K562 (cell line): ENCODE results near the gene TMEFF2. TPM values are rescaled to one million over a fixed set of nuclear protein-coding genes. Genes with fewer than 3 reads are reported as not detected.

Experiments
- ATAC-seq: fragments of 200-7000 bp; cut with Tn5 transposase; 3 replicates; pipeline ENCODE4 v1.9.1; 2020; ENCODE audit warnings: moderate library complexity
- BruUV-seq: library from RNA; stranded (reverse); fragments of 400-500 nt; replicated peaks from 2 replicates; lab custom pipeline; 2021; lab: Mats Ljungman, UMichigan
- CTCF ChIA-PET: fragments of 300-600 bp; formaldehyde crosslinking; extraction: SDS; loops from one replicate; lab custom pipeline; 2021; ENCODE audit warnings: low intra/inter-chr PET ratio; lab: Yijun Ruan, JAX
- POLR2A ChIA-PET: fragments of 300-600, 350-650 bp; sonication (Branson Sonifier 250); formaldehyde crosslinking; extraction: SDS; loops from one replicate; lab custom pipeline; 2021; ENCODE audit warnings: antibody characterized with exemption, inconsistent platforms; lab: Yijun Ruan, JAX
- DNase-seq, 4 experiments: peaks; one replicate each; pipeline versions ENCODE4 v3.0.0 to v3.0.0-alpha.2; 2011 to 2018; ENCODE audit warnings: low spot score in 3 of 4, mixed read lengths in 3 of 4; ENCODE audit errors: extremely low read depth in 1 of 4
- FAIRE-seq: peaks from 2 replicates; lab custom pipeline; 2011; peaks lifted over from hg19 to GRCh38; lab: Jason Lieb, UNC
- H2AFZ ChIP-seq: 2 replicates; pipeline ENCODE4 v1.6.0; 2011; ENCODE audit warnings: low read depth, low read length, control low read depth, inconsistent platforms
- H3K27ac ChIP-seq: fragments of 200-600 bp; 3 replicates; pipeline ENCODE4 v1.8.0; 2011; ENCODE audit warnings: low read depth, mild to moderate bottlenecking, control low read depth, inconsistent platforms, low read length, moderate library complexity, mixed read lengths; ENCODE audit errors: extremely low read depth
- H3K27me3 ChIP-seq, 2 experiments: fragments of 300-600 bp in 1 of 2; 2 replicates in 1 of 2; 3 replicates in 1 of 2; pipeline versions ENCODE4 v1.6.0 to v1.8.0; 2011; ENCODE audit warnings: inconsistent platforms in 2 of 2, low read length in 2 of 2, mild to moderate bottlenecking in 1 of 2, mixed read lengths in 1 of 2, moderate library complexity in 1 of 2; ENCODE audit not compliant: control insufficient read depth in 2 of 2, insufficient read depth in 2 of 2
- H3K36me3 ChIP-seq: fragments of 300-600 bp; 3 replicates; pipeline ENCODE4 v1.8.0; 2011; ENCODE audit warnings: mild to moderate bottlenecking, low read length, inconsistent platforms; ENCODE audit not compliant: control insufficient read depth, insufficient read depth
- H3K4me1 ChIP-seq, 2 experiments: fragments of 200-600 bp in 1 of 2; replicated peaks in 1 of 2; 2 replicates in 1 of 2; 3 replicates in 1 of 2; pipeline versions ENCODE4 v1.5.1 to v1.8.0; 2011; ENCODE audit warnings: inconsistent platforms in 2 of 2, low read length in 2 of 2, mild to moderate bottlenecking in 1 of 2, mixed read lengths in 1 of 2, moderate library complexity in 1 of 2; ENCODE audit not compliant: control insufficient read depth in 2 of 2, insufficient read depth in 2 of 2
- H3K4me2 ChIP-seq: 2 replicates; pipeline ENCODE4 v1.6.1; 2011; ENCODE audit warnings: low read length, control low read depth, inconsistent platforms, mixed read lengths; ENCODE audit not compliant: insufficient read depth
- H3K4me3 ChIP-seq: fragments of 200-600 bp; sonication (generic), shearing (Covaris generic); 2 replicates; pipeline ENCODE4 v1.5.1; 2016; ENCODE audit warnings: control low read depth, inconsistent platforms
- H3K79me2 ChIP-seq: fragments of 200-600 bp; 3 replicates; pipeline ENCODE4 v1.8.0; 2011; ENCODE audit warnings: low read length, inconsistent platforms; ENCODE audit not compliant: control insufficient read depth, insufficient read depth
- H3K9ac ChIP-seq, 2 experiments: 2 replicates each; pipeline versions ENCODE4 v1.6.0 to v1.6.1; 2011; ENCODE audit warnings: low read depth in 2 of 2, low read length in 2 of 2, control low read depth in 1 of 2, inconsistent platforms in 1 of 2, mild to moderate bottlenecking in 1 of 2, mixed read lengths in 1 of 2; ENCODE audit not compliant: insufficient read depth in 1 of 2
- H3K9me1 ChIP-seq: one replicate; pipeline ENCODE4 v1.6.0; 2011; ENCODE audit warnings: inconsistent platforms, mild to moderate bottlenecking, low read length, moderate library complexity; ENCODE audit not compliant: control insufficient read depth, insufficient read depth
- H3K9me3 ChIP-seq: replicated peaks from 2 replicates; pipeline ENCODE4 v1.5.1; 2011; ENCODE audit warnings: low read depth, low read length, inconsistent platforms; ENCODE audit not compliant: control insufficient read depth, insufficient read depth
- H4K20me1 ChIP-seq: replicated peaks from 2 replicates; pipeline ENCODE4 v1.6.1; 2011; ENCODE audit warnings: low read length, inconsistent platforms, mixed read lengths; ENCODE audit not compliant: control insufficient read depth, insufficient read depth
- ATF2 ChIP-seq: sonication (generic); formaldehyde crosslinking; IDR thresholded peaks from 2 replicates; pipeline ENCODE4 v1.8.1; 2022; ENCODE audit warnings: missing genetic modification reagents
- CBX1 ChIP-seq: sonication (generic); IDR thresholded peaks from 2 replicates; pipeline ENCODE4 v1.6.1; 2016; ENCODE audit warnings: antibody characterized with exemption, low read depth, mild to moderate bottlenecking
- CEBPB ChIP-seq: fragments of 450-650 bp; IDR thresholded peaks from 2 replicates; pipeline ENCODE4 v1.6.1; 2016; ENCODE audit warnings: missing genetic modification characterization, missing compliant biosample characterization
- CEBPG ChIP-seq, 3 experiments: fragments of 200-800 bp in 1 of 3; sonication (Bioruptor generic) in 1 of 3; sonication (generic) in 1 of 3; formaldehyde crosslinking in 1 of 3; IDR thresholded peaks in 2 of 3; conservative IDR thresholded peaks in 1 of 3; 2 replicates each; pipeline versions ENCODE4 v1.6.1 to v1.8.0; 2016 to 2022; ENCODE audit warnings: missing compliant biosample characterization in 2 of 3, missing genetic modification characterization in 2 of 3, mild to moderate bottlenecking in 1 of 3, missing genetic modification reagents in 1 of 3
- FOXK2 ChIP-seq, 2 experiments: fragments of 450-650 bp; IDR thresholded peaks in 1 of 2; conservative IDR thresholded peaks in 1 of 2; 2 replicates each; pipeline ENCODE4 v1.6.1; 2016; ENCODE audit warnings: low read depth in 2 of 2, mild to moderate bottlenecking in 1 of 2
- KAT8 ChIP-seq: fragments of 450-650 bp; IDR thresholded peaks from 2 replicates; pipeline ENCODE4 v1.6.1; 2016; ENCODE audit warnings: low read depth, mild to moderate bottlenecking
- MTF1 ChIP-seq: fragments of 250-450 bp; sonication (Bioruptor Pico); IDR thresholded peaks from 2 replicates; pipeline ENCODE4 v1.9.0; 2021; ENCODE audit warnings: moderate library complexity, mild to moderate bottlenecking, inconsistent platforms, borderline replicate concordance
- SUPT5H ChIP-seq: fragments of 450-650 bp; IDR thresholded peaks from 2 replicates; pipeline ENCODE4 v1.6.1; 2016
- THAP7 ChIP-seq: fragments of 250-450 bp; sonication (Bioruptor Pico); IDR thresholded peaks from 2 replicates; pipeline ENCODE4 v1.5.0; 2021
- in situ Hi-C: fragments of 300-500 bp; cut with MboI; formaldehyde crosslinking; loops from 4 replicates; pipeline ENCODE4 v1.15.0; 2018; ENCODE audit warnings: inconsistent platforms, mixed read lengths
- intact Hi-C: fragments of 100-400 bp; cut with micrococcal nuclease; formaldehyde crosslinking; loops from 2 replicates; pipeline ENCODE4 v1.14.2; 2022
- polyA plus RNA-seq, 8 experiments: library from polyadenylated mRNA; depleted of rRNA in 4 of 8; stranded (reverse) in 5 of 8; unstranded in 3 of 8; fragments of >200 nt; fragmentation: Nextera tagmentation in 2 of 8; fragmentation: Illumina TruSeq in 1 of 8; extraction: Ambion mirVana in 2 of 8; extraction: Trizol in 1 of 8; gene quantifications; 2 replicates each; pipeline versions ENCODE4 v1.2.1 to v1.2.3, GENCODE V29; 2011 to 2014; ENCODE audit warnings: inconsistent platforms in 1 of 8, missing spikeins in 1 of 8
- total RNA-seq, 7 experiments: library from RNA; depleted of rRNA in 6 of 7; stranded (reverse); fragments of >200 nt in 6 of 7; fragmentation: Illumina TruSeq in 2 of 7; extraction: Trizol in 2 of 7; gene quantifications; 2 replicates each; pipeline versions ENCODE4 v1.2.1 to v1.2.3, GENCODE V29; 2011 to 2021; ENCODE audit warnings: low replicate concordance in 1 of 7
- TF ChIP-seq, protein P1 (sequence below): sonication (generic); formaldehyde crosslinking; IDR thresholded peaks from 2 replicates; pipeline ENCODE4 v1.8.1; 2023; ENCODE audit warnings: mild to moderate bottlenecking, missing genetic modification reagents

Gene TMEFF2
- total and polyA plus RNA-seq, 9 of the 15 experiments (the other 6 are each of a cell fraction or from before 2014, with no cell fraction given): 1.4 TPM; not detected in 8

DNA sequence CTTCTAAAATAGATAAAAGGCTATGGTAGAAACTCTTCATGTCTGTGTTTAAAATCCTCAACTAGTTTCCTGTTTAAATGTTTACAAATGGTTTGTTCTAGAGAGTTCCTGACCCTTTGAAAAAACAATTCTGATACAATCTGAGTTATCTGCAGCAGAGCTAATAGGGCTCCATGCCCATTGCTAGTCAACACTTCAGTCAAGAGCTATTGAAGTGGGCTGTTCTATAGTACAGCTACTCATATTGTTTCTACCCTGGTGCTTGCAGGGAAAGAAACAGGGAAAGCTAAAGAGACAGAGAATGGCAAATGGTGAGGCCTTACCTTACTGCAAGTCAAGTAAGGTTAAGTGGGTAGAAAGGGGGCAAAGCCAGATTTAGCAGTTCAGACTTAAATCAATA is 235.5 kb downstream of the TMEFF2 start:
- Histone ChIP-seq H4K20me1 (no peaks in the 10 kb centered on the region; the same call in 1 of the 2 replicates), H3K4me3 (no peak overlapping the region), H2AFZ (no peak overlapping the region), H3K9me1 (no peaks in the 10 kb centered on the region)
- intact Hi-C loops: no loop called here
- TF ChIP-seq CEBPG (CRISPR knock-in tag; IDR thresholded peaks at IDR 0.05): no peak
- no peak for TF ChIP-seq CEBPG (tag; conservative IDR thresholded peaks at IDR 0.05 in 1 of 2, IDR thresholded peaks at IDR 0.05 in 1 of 2)
- TF ChIP-seq, protein P1, sequence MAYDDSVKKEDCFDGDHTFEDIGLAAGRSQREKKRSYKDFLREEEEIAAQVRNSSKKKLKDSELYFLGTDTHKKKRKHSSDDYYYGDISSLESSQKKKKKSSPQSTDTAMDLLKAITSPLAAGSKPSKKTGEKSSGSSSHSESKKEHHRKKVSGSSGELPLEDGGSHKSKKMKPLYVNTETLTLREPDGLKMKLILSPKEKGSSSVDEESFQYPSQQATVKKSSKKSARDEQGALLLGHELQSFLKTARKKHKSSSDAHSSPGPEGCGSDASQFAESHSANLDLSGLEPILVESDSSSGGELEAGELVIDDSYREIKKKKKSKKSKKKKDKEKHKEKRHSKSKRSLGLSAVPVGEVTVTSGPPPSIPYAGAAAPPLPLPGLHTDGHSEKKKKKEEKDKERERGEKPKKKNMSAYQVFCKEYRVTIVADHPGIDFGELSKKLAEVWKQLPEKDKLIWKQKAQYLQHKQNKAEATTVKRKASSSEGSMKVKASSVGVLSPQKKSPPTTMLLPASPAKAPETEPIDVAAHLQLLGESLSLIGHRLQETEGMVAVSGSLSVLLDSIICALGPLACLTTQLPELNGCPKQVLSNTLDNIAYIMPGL: no peak
- no peak for TF ChIP-seq CEBPB (tag)
- no peak for TF ChIP-seq KAT8
- TF ChIP-seq THAP7: no peak
- no peak for TF ChIP-seq ATF2 (CRISPR knock-in tag)
- no peak for TF ChIP-seq SUPT5H
- no peak for TF ChIP-seq CBX1
- TF ChIP-seq FOXK2 (conservative IDR thresholded peaks at IDR 0.05 in 1 of 2, IDR thresholded peaks at IDR 0.05 in 1 of 2; ENCODE audit: low read depth in 2 of 2): no peak
- no peak for TF ChIP-seq MTF1 (CRISPR knock-in tag)
- TF ChIP-seq, all 486 proteins: peak for 0
- no peak for DNase-seq
- ChIA-PET POLR2A (interaction anchor here (1.0 kb wide), 1 partner anchor 9 kb away, joined by 3 read pairs; no protein-coding TSS in a partner anchor), CTCF (no interaction called here)
- in situ Hi-C loops: no loop called here
- Histone ChIP-seq H3K4me2 (no peak overlapping the region), H3K27ac (no peak overlapping the region), H3K9ac (no peak overlapping the region), H3K4me1 (peaks cover 0 to 8% of the 10 kb centered on the region in 2 experiments; a peak in 2 of 5 replicates), H3K9me3 (no peaks in the 10 kb centered on the region), H3K36me3 (no peaks in the 10 kb centered on the region), H3K27me3 (no peaks in the 10 kb centered on the region), H3K79me2 (no peaks in the 10 kb centered on the region)
- no TSS peak for BruUV-seq
- FAIRE-seq: no peak
- no peak for ATAC-seq
